DMS79 treated with DMSO at 0.1 percent for 48 hours (cell line): ENCODE results near the gene PHC3.

Experiments used
- DNase-seq: peaks from one replicate; lab custom pipeline; 2025; lab: John Stamatoyannopoulos, UW

PHC3 gene

GRCh38 chr3:170077361-170077760 is 104.2 kb downstream of the PHC3 start:
- no peak for DNase-seq

- no peak for DNase-seq
Observed at GRCh38 chr3:170076715-170077238, 104.8 kb downstream of the PHC3 start.

GRCh38 chr3:170075441-170076091 is 106.0 kb downstream of the PHC3 start:
- DNase-seq = no peak

GRCh38 chr3:170064108-170064507 is 117.4 kb downstream of the PHC3 start:
- no peak for DNase-seq

DNA sequence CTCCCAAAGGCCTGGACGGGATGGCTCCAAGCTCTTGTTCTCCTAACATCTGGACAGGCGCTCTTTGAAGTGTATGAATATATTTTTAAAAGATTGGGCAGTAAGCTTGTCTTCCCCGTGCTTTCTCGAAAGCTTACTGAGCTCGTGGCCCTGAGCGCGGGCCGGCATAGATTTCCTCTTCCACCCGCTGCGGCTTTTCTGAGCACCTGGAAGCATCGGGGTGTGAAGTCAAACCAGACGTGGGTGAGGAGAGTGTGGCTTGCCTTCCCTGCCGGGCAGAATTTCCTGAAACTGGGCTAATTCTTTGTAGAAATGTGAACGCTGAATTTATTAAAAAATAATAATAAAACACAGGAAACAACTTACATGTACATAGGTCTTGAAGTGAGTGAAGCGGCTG is 117.8 kb downstream of the PHC3 start:
- DNase-seq = no peak

GRCh38 chr3:170062769-170063168 is 118.8 kb downstream of the PHC3 start:
- DNase-seq = no peak

- DNase-seq = no peak
Observed at GRCh38 chr3:170062068-170062467, 119.5 kb downstream of the PHC3 start.

DNA sequence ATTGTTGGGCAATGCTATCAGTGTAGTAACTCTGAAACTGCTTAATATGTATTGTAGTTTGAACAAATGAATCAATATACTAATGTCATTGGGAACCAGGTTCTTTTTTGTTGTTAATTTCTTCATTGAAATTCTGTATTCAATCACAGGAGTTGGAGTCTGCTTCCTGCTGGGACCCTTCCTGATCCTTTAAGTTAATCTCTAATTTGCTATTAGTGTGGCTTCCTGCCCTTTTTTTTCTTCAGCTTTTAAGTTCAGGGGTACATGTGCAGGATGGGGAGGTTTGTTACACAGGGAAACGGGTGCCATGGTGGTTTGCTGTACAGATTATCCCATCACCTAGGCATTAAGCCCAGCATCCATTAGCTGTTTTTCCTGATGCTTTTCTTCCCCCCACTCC is 122.1 kb downstream of the PHC3 start:
- DNase-seq = no peak

- no peak for DNase-seq
Observed at GRCh38 chr3:170058127-170058526, 123.4 kb downstream of the PHC3 start.

- DNase-seq = no peak
Observed at GRCh38 chr3:170057550-170057949, 124.0 kb downstream of the PHC3 start.

- no peak for DNase-seq
Observed at GRCh38 chr3:170056710-170057454, 124.7 kb downstream of the PHC3 start.

GRCh38 chr3:170055209-170055608 is 126.3 kb downstream of the PHC3 start:
- DNase-seq = no peak

GRCh38 chr3:170054204-170054603 is 127.3 kb downstream of the PHC3 start:
- DNase-seq = no peak

GRCh38 chr3:170052398-170052797 is 129.1 kb downstream of the PHC3 start:
- no peak for DNase-seq

- no peak for DNase-seq
Observed at GRCh38 chr3:170050753-170051152, 130.8 kb downstream of the PHC3 start.

GRCh38 chr3:170049146-170050000 is 132.2 kb downstream of the PHC3 start:
- no peak for DNase-seq

DNA sequence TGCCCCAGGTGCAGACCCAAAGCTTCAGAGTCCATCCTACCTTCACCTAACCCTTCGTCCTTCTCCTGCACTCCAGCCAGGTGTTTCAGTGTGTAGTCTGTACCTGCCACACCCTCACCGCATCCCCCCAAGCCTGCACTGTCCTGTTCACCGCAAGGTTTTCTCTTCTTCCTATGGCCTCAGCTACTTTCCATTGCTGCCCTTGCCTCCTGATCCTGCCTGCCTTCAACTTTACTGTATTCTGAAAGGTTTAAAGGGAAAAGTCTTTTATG is 134.5 kb downstream of the PHC3 start:
- DNase-seq = no peak

DNA sequence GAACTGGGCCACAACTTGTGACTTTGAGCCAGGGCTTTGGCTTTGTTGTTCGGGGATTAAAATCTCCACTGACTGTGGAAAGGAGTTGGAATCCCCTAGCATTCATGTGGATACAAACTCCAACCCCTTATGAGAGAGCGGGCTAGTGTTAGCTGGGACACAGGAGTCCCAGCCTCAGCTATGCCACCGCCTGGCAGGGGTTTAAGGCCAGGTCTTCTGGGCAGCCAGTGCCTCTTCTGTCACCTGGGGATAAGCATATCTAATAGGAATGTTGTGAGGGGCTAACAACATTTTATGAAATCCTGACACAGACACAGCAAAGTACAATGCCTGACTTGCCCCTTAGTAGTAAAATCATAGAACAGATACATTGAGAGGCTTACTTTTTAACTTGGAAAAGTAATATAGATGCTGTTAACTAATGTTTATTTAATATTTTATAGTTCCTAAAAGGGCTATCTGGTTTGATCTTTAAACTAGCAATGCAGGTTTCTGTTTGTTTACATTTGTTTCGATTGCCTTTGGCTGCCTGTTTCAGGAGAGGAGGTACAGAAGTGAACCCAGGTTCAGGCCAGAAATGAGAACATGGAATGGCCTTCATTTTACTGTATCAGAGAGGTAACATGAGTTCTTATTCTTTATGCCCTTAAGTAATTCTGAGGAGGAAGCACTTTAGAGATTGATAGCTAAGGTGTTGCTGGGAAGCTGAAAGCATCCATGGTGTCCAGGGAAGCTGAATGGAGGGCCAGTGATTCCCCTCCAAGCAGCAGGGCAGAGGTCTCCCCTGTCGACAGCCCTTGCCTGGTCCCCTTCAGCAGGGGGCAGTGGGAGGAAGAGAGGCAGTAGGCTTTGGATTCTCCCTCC is 135.0 kb downstream of the PHC3 start:
- DNase-seq = no peak

GRCh38 chr3:170044795-170045244 is 136.7 kb downstream of the PHC3 start:
- no peak for DNase-seq

DNA sequence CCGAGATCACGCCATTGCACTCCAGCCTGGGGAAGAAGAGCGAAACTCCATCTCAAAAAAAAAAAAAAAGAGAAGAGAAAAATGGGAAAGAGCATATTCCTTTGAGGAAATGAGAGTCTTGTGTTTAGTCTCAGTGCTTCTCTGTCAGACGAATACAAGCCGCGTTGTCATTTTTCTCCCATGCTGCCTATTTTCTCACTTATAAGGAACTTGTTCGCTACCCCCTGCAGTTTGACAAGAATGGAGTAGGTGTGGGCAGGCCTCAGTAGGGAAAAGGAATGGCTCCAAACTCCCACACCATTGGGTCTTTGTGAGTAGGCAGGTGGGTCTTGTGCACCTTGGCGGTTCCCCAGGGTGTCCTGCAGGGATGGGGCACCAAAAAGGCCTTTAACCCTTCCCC is 137.3 kb downstream of the PHC3 start:
- DNase-seq = no peak

- DNase-seq = no peak
Observed at GRCh38 chr3:170043506-170043905, 138.0 kb downstream of the PHC3 start.

DNA sequence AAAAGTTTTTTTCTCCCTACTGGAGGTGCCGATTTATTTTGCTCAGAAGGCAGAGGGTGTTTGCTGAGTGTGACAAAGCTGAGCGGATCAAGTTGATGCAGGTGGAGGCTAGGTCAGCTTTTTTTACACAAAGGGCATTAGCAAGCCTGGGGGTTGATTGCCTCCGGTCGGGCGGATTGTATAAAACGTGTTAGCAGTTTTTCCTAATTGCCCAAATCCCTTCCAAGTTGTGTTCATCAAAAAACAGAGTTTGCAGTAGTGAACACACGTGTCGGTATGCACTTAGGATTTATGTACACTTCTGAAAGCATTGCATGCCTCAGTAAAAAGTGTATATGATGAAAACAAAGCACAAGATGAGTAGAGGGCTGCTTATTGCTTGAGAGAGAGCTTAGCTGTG is 141.1 kb downstream of the PHC3 start:
- peak; percentile 28 for DNase-seq
